CMK (cell line): ENCODE data around the gene RTP1.
"Not testable (repeated sequence)": the region's sequence is repeated elsewhere in the genome, so short reads cannot be mapped to it uniquely, and the experiment has no call there.

Experiments
- DNase-seq: peaks from one replicate; pipeline ENCODE4 v3.0.0-alpha.2; 2010; ENCODE audit warnings: low read depth

Gene RTP1

GRCh38 chr3:187198490-187198889 lies 1.2 kb downstream of the RTP1 start:
- no peak for DNase-seq

GRCh38 chr3:187199463-187200050 lies 2.3 kb downstream of the RTP1 start:
- DNase-seq, result not testable (repeated sequence)

GRCh38 chr3:187205683-187206082 lies 8.4 kb downstream of the RTP1 start:
- DNase-seq, result no peak

GRCh38 chr3:187207062-187207461 lies 9.8 kb downstream of the RTP1 start:
- DNase-seq, result no peak

- no peak for DNase-seq
Measured at GRCh38 chr3:187207624-187208023, 10.3 kb downstream of the RTP1 start.

- DNase-seq, result no peak
Measured at GRCh38 chr3:187208159-187208558, 10.9 kb downstream of the RTP1 start.

- DNase-seq, result no peak
Measured at GRCh38 chr3:187209491-187209890, 12.2 kb downstream of the RTP1 start.

GRCh38 chr3:187210091-187210490 lies 12.8 kb downstream of the RTP1 start:
- no peak for DNase-seq

- DNase-seq, result no peak
Measured at GRCh38 chr3:187210545-187211327, 13.4 kb downstream of the RTP1 start.

GRCh38 chr3:187211532-187212195 lies 14.4 kb downstream of the RTP1 start:
- DNase-seq, result no peak

GRCh38 chr3:187212196-187212545 lies 14.9 kb downstream of the RTP1 start:
- DNase-seq, result no peak

- DNase-seq, result no peak
Measured at GRCh38 chr3:187212705-187213104, 15.4 kb downstream of the RTP1 start.

- no peak for DNase-seq
Measured at GRCh38 chr3:187213616-187214015, 16.3 kb downstream of the RTP1 start.

GRCh38 chr3:187215460-187215859 lies 18.2 kb downstream of the RTP1 start:
- DNase-seq, result no peak

- no peak for DNase-seq
Measured at GRCh38 chr3:187222801-187223200, 25.5 kb downstream of the RTP1 start.

GRCh38 chr3:187223799-187224198 lies 26.5 kb downstream of the RTP1 start:
- DNase-seq, result no peak

GRCh38 chr3:187227658-187228258 lies 30.5 kb downstream of the RTP1 start:
- DNase-seq, result no peak

- no peak for DNase-seq
Measured at GRCh38 chr3:187228740-187229139, 31.5 kb downstream of the RTP1 start.

- no peak for DNase-seq
Measured at GRCh38 chr3:187230011-187230410, 32.7 kb downstream of the RTP1 start.

GRCh38 chr3:187236962-187237361 lies 39.7 kb downstream of the RTP1 start:
- DNase-seq, result no peak

- no peak for DNase-seq
Measured at GRCh38 chr3:187237741-187238140, 40.5 kb downstream of the RTP1 start.

- no peak for DNase-seq
Measured at GRCh38 chr3:187238239-187238638, 41.0 kb downstream of the RTP1 start.

GRCh38 chr3:187238835-187239234 lies 41.5 kb downstream of the RTP1 start:
- DNase-seq, result not testable (repeated sequence)
